CD14-positive monocyte (primary cell): ENCODE measurements around the gene PTMS. TPM values are rescaled to one million over a fixed set of nuclear protein-coding genes. Genes with fewer than 3 reads are reported as not detected.

Experiments
- DNase-seq, 3 donors: peaks; one replicate each; pipeline ENCODE4 v3.0.0-alpha.2; 2011 to 2022
- H2AFZ ChIP-seq: 2 replicates; pipeline ENCODE4 v1.6.0; 2012; ENCODE audit warnings: mild to moderate bottlenecking, low read depth, low read length, inconsistent platforms; ENCODE audit not compliant: insufficient read depth, poor library complexity, severe bottlenecking
- H3K27ac ChIP-seq, 2 donors: 1 replicate in 1 of 2; 2 replicates in 1 of 2; pipeline ENCODE4 v1.5.1; 2012 to 2013; ENCODE audit warnings: low read length in 2 of 2, control low read depth in 1 of 2, inconsistent platforms in 1 of 2, low read depth in 1 of 2, mild to moderate bottlenecking in 1 of 2
- H3K27me3 ChIP-seq, 2 donors: one replicate each; pipeline versions ENCODE4 v1.6.0 to v1.6.1; 2011 to 2013; ENCODE audit warnings: low read length in 2 of 2; ENCODE audit not compliant: control insufficient read depth in 2 of 2, insufficient read depth in 2 of 2
- H3K36me3 ChIP-seq, 2 donors: replicated peaks in 1 of 2; 1 replicate in 1 of 2; 2 replicates in 1 of 2; pipeline versions ENCODE4 v1.5.1 to v1.6.1; 2012 to 2013; ENCODE audit warnings: low read length in 2 of 2, control low read depth in 1 of 2, inconsistent platforms in 1 of 2, mild to moderate bottlenecking in 1 of 2; ENCODE audit not compliant: insufficient read depth in 2 of 2, control insufficient read depth in 1 of 2
- H3K4me1 ChIP-seq, 2 donors: 1 replicate in 1 of 2; 2 replicates in 1 of 2; pipeline versions ENCODE4 v1.5.1 to v1.6.1; 2012 to 2013; ENCODE audit warnings: low read length in 2 of 2, control low read depth in 1 of 2, inconsistent platforms in 1 of 2, mild to moderate bottlenecking in 1 of 2, moderate library complexity in 1 of 2; ENCODE audit not compliant: insufficient read depth in 2 of 2, control insufficient read depth in 1 of 2
- H3K4me2 ChIP-seq: replicated peaks from 2 replicates; pipeline ENCODE3; 2012; ENCODE audit warnings: low read length, moderate library complexity, mild to moderate bottlenecking; ENCODE audit not compliant: poor library complexity, severe bottlenecking; ENCODE audit errors: extremely low read depth
- H3K4me3 ChIP-seq, 3 experiments: fragments of 200-600 bp in 1 of 3; sonication (generic) in 1 of 3; replicated peaks in 1 of 3; 1 replicate in 2 of 3; 2 replicates in 1 of 3; pipeline ENCODE4 v1.5.1; 2011 to 2013; ENCODE audit warnings: low read length in 3 of 3, mild to moderate bottlenecking in 3 of 3, control low read depth in 2 of 3, low read depth in 2 of 3, inconsistent platforms in 1 of 3, moderate library complexity in 1 of 3
- H3K79me2 ChIP-seq: 2 replicates; pipeline ENCODE4 v1.6.0; 2012; ENCODE audit warnings: mild to moderate bottlenecking, control low read depth, inconsistent platforms, low read length, moderate library complexity; ENCODE audit not compliant: insufficient read depth
- H3K9ac ChIP-seq: 2 replicates; pipeline ENCODE4 v1.6.0; 2017; ENCODE audit warnings: low read length, mild to moderate bottlenecking; ENCODE audit not compliant: insufficient read depth, poor library complexity, severe bottlenecking
- H3K9me3 ChIP-seq, 2 donors: replicated peaks in 1 of 2; 1 replicate in 1 of 2; 2 replicates in 1 of 2; pipeline versions ENCODE4 v1.5.1 to v1.6.1; 2012 to 2013; ENCODE audit warnings: low read length in 2 of 2, control low read depth in 1 of 2; ENCODE audit not compliant: control insufficient read depth in 1 of 2, insufficient read depth in 1 of 2
- H4K20me1 ChIP-seq: 2 replicates; pipeline ENCODE4 v1.6.0; 2012; ENCODE audit warnings: mild to moderate bottlenecking, low read length, control low read depth, moderate library complexity; ENCODE audit not compliant: insufficient read depth
- H3K27ac Mint-ChIP-seq, 7 donors: one replicate each; pipeline ENCODE4 v1.8.0; 2020; ENCODE audit warnings: mild to moderate bottlenecking in 7 of 7, mixed read lengths in 7 of 7, moderate library complexity in 6 of 7, inconsistent platforms in 2 of 7
- H3K27me3 Mint-ChIP-seq, 3 donors: one replicate each; pipeline ENCODE4 v1.8.0; 2021 to 2022; ENCODE audit warnings: low read depth in 3 of 3, mild to moderate bottlenecking in 3 of 3, mixed read lengths in 3 of 3, moderate library complexity in 3 of 3, inconsistent platforms in 1 of 3
- H3K36me3 Mint-ChIP-seq, 2 donors: one replicate each; pipeline ENCODE4 v1.8.0; 2020; ENCODE audit warnings: mixed read lengths in 2 of 2, inconsistent platforms in 1 of 2, mild to moderate bottlenecking in 1 of 2
- H3K4me1 Mint-ChIP-seq: one replicate; pipeline ENCODE4 v1.8.0; 2020; ENCODE audit warnings: mild to moderate bottlenecking, mixed read lengths
- H3K4me3 Mint-ChIP-seq, 2 donors: one replicate each; pipeline ENCODE4 v1.8.0; 2020; ENCODE audit warnings: mild to moderate bottlenecking in 2 of 2, mixed read lengths in 2 of 2, moderate library complexity in 1 of 2
- H3K9me3 Mint-ChIP-seq, 7 donors: one replicate each; pipeline ENCODE4 v1.8.0; 2020 to 2022; ENCODE audit warnings: mixed read lengths in 7 of 7, mild to moderate bottlenecking in 6 of 7, moderate library complexity in 6 of 7, inconsistent platforms in 2 of 7
- CTCF ChIP-seq: fragments of 200-600 bp; IDR thresholded peaks from one replicate; pipeline ENCODE4 v1.8.0; 2022; ENCODE audit warnings: antibody characterized with exemption, mild to moderate bottlenecking
- WGBS: methylation state at CpG from one replicate; pipeline ENCODE4 v1.1.5; 2013; ENCODE audit warnings: missing lambda C conversion rate; ENCODE audit not compliant: insufficient coverage; 5-methylcytosine and 5-hydroxymethylcytosine counted together
- intact Hi-C, 2 donors: fragments of 100-400 bp; cut with micrococcal nuclease; formaldehyde crosslinking; loops; one replicate each; pipeline versions ENCODE4 v1.15.0 to v1.15.1; 2023
- polyA plus RNA-seq, 3 donors: library from polyadenylated mRNA; depleted of rRNA in 1 of 3; unstranded in 2 of 3; stranded (reverse) in 1 of 3; fragments of 300-500 nt in 2 of 3; fragments of >200 nt in 1 of 3; fragmentation: Illumina TruSeq in 2 of 3; gene quantifications; 1 replicate in 2 of 3; 2 replicates in 1 of 3; pipeline ENCODE4 v1.2.3, GENCODE V29; 2012 to 2021

PTMS gene
- polyA plus RNA-seq, 3 donors: 2.4 to 9.7 (median 2.6) TPM

DNA sequence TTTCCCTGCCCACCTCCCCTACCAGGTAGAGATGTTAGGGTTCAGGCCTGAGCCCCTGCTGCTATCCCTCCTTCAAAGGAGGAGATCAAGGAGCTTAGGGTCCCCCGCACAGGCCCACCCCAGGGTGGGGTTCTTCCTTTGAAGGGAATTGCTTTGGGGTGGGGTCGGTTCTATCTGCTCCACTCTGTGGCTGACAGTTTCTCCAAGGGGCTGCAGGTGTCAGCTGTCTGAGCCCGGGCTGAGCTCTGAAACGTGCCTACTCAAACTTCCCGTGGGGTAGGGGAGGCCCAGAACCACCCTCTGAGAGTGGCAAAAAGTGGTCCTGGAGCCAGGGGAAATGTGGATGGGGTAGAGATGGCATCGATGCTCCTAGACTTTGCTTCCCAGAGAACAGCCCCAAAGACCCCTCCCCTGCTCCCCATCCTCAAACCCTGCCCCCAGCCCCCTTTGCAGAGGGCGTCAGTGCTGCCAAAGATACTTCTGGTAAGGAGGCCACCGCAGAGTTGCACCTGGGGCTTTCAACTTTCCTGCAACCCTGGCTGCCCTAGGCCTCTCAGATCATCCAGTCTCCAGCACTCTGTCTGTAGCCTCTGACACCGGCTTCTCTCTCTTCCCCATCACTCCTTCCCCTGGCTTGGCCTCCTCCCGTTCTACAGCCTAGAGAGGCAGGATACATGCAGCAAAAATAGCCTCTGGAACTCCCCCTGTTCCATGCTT is 16.8 kb downstream of the PTMS start:
- Histone ChIP-seq H3K9ac (no peak overlapping the region), H3K4me2 (no peak overlapping the region), H3K27me3 (peaks cover 0 to 4% of the 10 kb centered on the region in 2 donors), H4K20me1 (no peaks in the 10 kb centered on the region), H2AFZ (no peak overlapping the region), H3K4me1 (peaks cover 54 to 68% of the 10 kb centered on the region in 2 donors), H3K36me3 (no peaks in the 10 kb centered on the region), H3K9me3 (no peaks in the 10 kb centered on the region), H3K4me3 (no peak overlapping the region), H3K79me2 (no peaks in the 10 kb centered on the region), H3K27ac (no peak overlapping the region)
- 74% methylated on average over 6 of the region's 10 CpGs for WGBS
- peaks cover 8 to 10% (median 9%) of the 10 kb centered on the region in 3 donors for H3K27me3 Mint-ChIP-seq
- no peaks in the 10 kb centered on the region for H3K9me3 Mint-ChIP-seq
- TF ChIP-seq CTCF: no peak
- no peak for DNase-seq
- peaks cover 55% of the 10 kb centered on the region for H3K4me1 Mint-ChIP-seq
- no peak overlapping the region for H3K4me3 Mint-ChIP-seq
- H3K36me3 Mint-ChIP-seq: no peaks in the 10 kb centered on the region
- intact Hi-C loops: no loop called here
- H3K27ac Mint-ChIP-seq: peak overlapping the region in 1 of 7 donors; percentile 74

DNA sequence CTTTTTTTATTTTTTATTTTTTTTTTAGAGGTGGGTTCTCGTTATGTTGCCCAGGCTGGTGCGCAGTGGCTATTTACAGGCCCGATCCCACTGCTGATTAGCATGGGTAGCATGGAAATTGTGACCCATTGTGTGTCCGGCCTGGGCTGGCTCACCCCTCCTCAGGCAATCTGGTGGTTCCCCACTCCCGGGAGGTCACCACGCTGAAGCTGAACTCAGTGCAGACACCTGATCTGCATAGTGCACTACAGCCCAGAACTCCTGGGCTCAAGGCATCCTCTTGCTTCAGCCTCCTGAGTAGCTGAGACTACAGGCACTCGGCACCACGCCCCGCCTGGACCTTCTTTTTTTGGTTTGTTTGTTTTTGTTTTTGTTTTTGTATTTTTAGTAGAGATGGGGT is 17.7 kb downstream of the PTMS start:
- H3K4me3 ChIP-seq: no peak overlapping the region
- H3K36me3 ChIP-seq: no peaks in the 10 kb centered on the region
- H3K27ac Mint-ChIP-seq: peak overlapping the region in 2 of 7 donors; percentile 14 to 85
- no peak overlapping the region for H3K9ac ChIP-seq
- no peaks in the 10 kb centered on the region for H3K9me3 ChIP-seq
- H3K9me3 Mint-ChIP-seq: no peaks in the 10 kb centered on the region
- H4K20me1 ChIP-seq: no peaks in the 10 kb centered on the region
- no peaks in the 10 kb centered on the region for H3K27me3 ChIP-seq
- no peak for DNase-seq
- no peak for TF ChIP-seq CTCF
- no peaks in the 10 kb centered on the region for H3K79me2 ChIP-seq
- intact Hi-C loops: no loop called here
- peaks cover 52 to 67% of the 10 kb centered on the region in 2 donors for H3K4me1 ChIP-seq
- no peak overlapping the region for H3K4me3 Mint-ChIP-seq
- H3K4me2 ChIP-seq: no peak overlapping the region
- peaks cover 54% of the 10 kb centered on the region for H3K4me1 Mint-ChIP-seq
- 93% methylated on average over 7 of the region's 9 CpGs for WGBS
- peaks cover under 1 to 2% (median 1%) of the 10 kb centered on the region in 3 donors for H3K27me3 Mint-ChIP-seq
- H3K27ac ChIP-seq: peak overlapping the region in 1 of 2 donors; percentile 69
- H2AFZ ChIP-seq: no peak overlapping the region
- H3K36me3 Mint-ChIP-seq: peaks cover 0 to 2% of the 10 kb centered on the region in 2 donors
